IMR-90 (cell line): ENCODE results near the gene CANX.
"Not testable (repeated sequence)": the region's sequence is repeated elsewhere in the genome, so short reads cannot be mapped to it uniquely, and the experiment has no call there.

Source experiments
- CEBPB ChIP-seq: IDR thresholded peaks from 2 replicates; pipeline ENCODE4 v1.6.1; 2012; ENCODE audit warnings: low read depth, low read length, improper control_type of control experiment
- CHD1 ChIP-seq: IDR thresholded peaks from 2 replicates; pipeline ENCODE4 v1.6.1; 2012; ENCODE audit warnings: low read depth, low read length, improper control_type of control experiment
- CTCF ChIP-seq: conservative IDR thresholded peaks from 2 replicates; pipeline ENCODE4 v1.5.1; 2012; ENCODE audit warnings: mild to moderate bottlenecking, low read depth, low read length, improper control_type of control experiment
- FOS ChIP-seq: fragments of 150-350 bp; IDR thresholded peaks from 2 replicates; pipeline ENCODE4 v1.6.1; 2016; ENCODE audit warnings: low read depth, low read length
- NFE2L2 ChIP-seq: fragments of 150-350 bp; IDR thresholded peaks from 2 replicates; pipeline ENCODE4 v1.6.1; 2016; ENCODE audit warnings: low read depth, mild to moderate bottlenecking, low read length
- POLR2A ChIP-seq: IDR thresholded peaks from 2 replicates; pipeline ENCODE4 v1.6.1; 2012; ENCODE audit warnings: mild to moderate bottlenecking, low read depth, low read length
- RAD21 ChIP-seq: IDR thresholded peaks from 2 replicates; pipeline ENCODE4 v1.6.1; 2012; ENCODE audit warnings: low read length, improper control_type of control experiment
- SMC3 ChIP-seq: fragments of 150-350 bp; IDR thresholded peaks from 2 replicates; pipeline ENCODE4 v1.6.1; 2016; ENCODE audit warnings: low read depth, mild to moderate bottlenecking, antibody characterized with exemption, low read length, moderate library complexity
- USF2 ChIP-seq: fragments of 150-350 bp; IDR thresholded peaks from 2 replicates; pipeline ENCODE4 v1.6.1; 2017; ENCODE audit warnings: mild to moderate bottlenecking, antibody characterized with exemption, low read length, low read depth

GRCh38 chr5:179650245-179650644 is 48.5 kb upstream of the CANX start:
- not testable (repeated sequence) for TF ChIP-seq CTCF, POLR2A, FOS, RAD21, CEBPB, CHD1, USF2, SMC3, NFE2L2
